HG02763 (cell line): ENCODE results near the gene CCL19.
A peak's percentile ranks its signal among the peaks of the same experiment; 100 is the strongest.

Experiments
- ATAC-seq: cut with Tn5 transposase; IDR thresholded peaks from one replicate; pipeline ENCODE4 v1.9.1; 2021; ENCODE audit warnings: mild to moderate bottlenecking, moderate library complexity; ENCODE audit not compliant: unreplicated experiment

The CCL19 gene

GRCh38 chr9:34664281-34665066 lies 26.6 kb downstream of the CCL19 start:
- ATAC-seq: peak; percentile 38

GRCh38 chr9:34663303-34663605 lies 27.8 kb downstream of the CCL19 start:
- no peak for ATAC-seq

GRCh38 chr9:34662526-34663302 lies 28.4 kb downstream of the CCL19 start, which contains the start of gene CCL27:
TSS of gene CCL27 (minus strand) at chr9:34662657. CDS start at chr9:34662633, 24 bp downstream.
- no peak for ATAC-seq

- no peak for ATAC-seq
Observed at GRCh38 chr9:34659592-34660253, 31.4 kb downstream of the CCL19 start.

- no peak for ATAC-seq
Observed at GRCh38 chr9:34658461-34658860, 32.6 kb downstream of the CCL19 start.

- no peak for ATAC-seq
Observed at GRCh38 chr9:34656992-34657391, 34.1 kb downstream of the CCL19 start.

GRCh38 chr9:34655394-34655793 lies 35.7 kb downstream of the CCL19 start:
- no peak for ATAC-seq

- no peak for ATAC-seq
Observed at GRCh38 chr9:34654323-34655051, 36.6 kb downstream of the CCL19 start.

- ATAC-seq: no peak
Observed at GRCh38 chr9:34653151-34654072, 37.7 kb downstream of the CCL19 start.

GRCh38 chr9:34652602-34653000 lies 38.5 kb downstream of the CCL19 start:
- ATAC-seq: no peak

GRCh38 chr9:34651876-34652601 lies 39.0 kb downstream of the CCL19 start, which contains the start of gene IL11RA:
TSS of gene IL11RA (plus strand) at chr9:34652185. CDS start at chr9:34655218, 3,033 bp downstream.
- ATAC-seq: no peak

GRCh38 chr9:34651321-34651720 lies 39.8 kb downstream of the CCL19 start:
- ATAC-seq: no peak

- ATAC-seq: no peak
Observed at GRCh38 chr9:34650816-34651215, 40.3 kb downstream of the CCL19 start.

- ATAC-seq: no peak
Observed at GRCh38 chr9:34648673-34649072, 42.4 kb downstream of the CCL19 start.

- no peak for ATAC-seq
Observed at GRCh38 chr9:34647651-34648050, 43.4 kb downstream of the CCL19 start.

GRCh38 chr9:34647084-34647403 lies 44.0 kb downstream of the CCL19 start:
- ATAC-seq: no peak

GRCh38 chr9:34646211-34647083 lies 44.6 kb downstream of the CCL19 start, which contains the start of gene GALT:
TSS of gene GALT (plus strand) at chr9:34646675. CDS start at chr9:34646705, 30 bp downstream.
- ATAC-seq: peak; percentile 80

- ATAC-seq: no peak
Observed at GRCh38 chr9:34644766-34645314, 46.2 kb downstream of the CCL19 start.
